Measurements from ENCODE around the gene CD2. TPM values are rescaled to one million over a fixed set of nuclear protein-coding genes. Genes with fewer than 3 reads are reported as not detected.

The CD2 gene
- total RNA-seq, 1 experiment from 2014 or later: not detected

Other genes with a start within 250 kb of the CD2 start
- 33.5 and 43.8 TPM in 2 replicates for gene CD58, start 183.4 kb upstream of the CD2 start, total RNA-seq (2014; rRNA removed; shearing (Covaris generic))
- gene IGSF3, start 86.7 kb upstream of the CD2 start, total RNA-seq (2014; rRNA removed; shearing (Covaris generic)): 11.1 and 14.0 TPM in 2 replicates
- gene PTGFRN, start 155.5 kb downstream of the CD2 start, total RNA-seq (2014; rRNA removed; shearing (Covaris generic)): 48.7 and 54.1 TPM in 2 replicates
- 0.03 and 0.06 TPM in 2 replicates for gene CD101, start 247.3 kb downstream of the CD2 start, total RNA-seq (2014; rRNA removed; shearing (Covaris generic))